ENCODE results near the gene AGAP1.

AGAP1 gene

GRCh38 chr2:236105955-236106607 is 612.2 kb downstream of the AGAP1 start:
- Histone ChIP-seq H3K27ac (ENCODE audit: low read depth, low read length) (no peak overlapping the region), H4K20me1 (ENCODE audit: control insufficient read depth, insufficient read depth, low read depth, low read length) (no peaks in the 10 kb centered on the region), H3K4me2 (ENCODE audit: low read length) (no peak overlapping the region), H3K79me2 (ENCODE audit: control insufficient read depth, low read length) (no peaks in the 10 kb centered on the region), H3K9me3 (ENCODE audit: control insufficient read depth, insufficient read depth, low read length) (no peaks in the 10 kb centered on the region), H3K4me1 (ENCODE audit: control insufficient read depth, low read length) (no peaks in the 10 kb centered on the region), H3K9me2 (replicated peaks; ENCODE audit: control insufficient read depth, low read length) (no peaks in the 10 kb centered on the region), H3K36me3 (ENCODE audit: control insufficient read depth, low read length) (no peaks in the 10 kb centered on the region), H3K4me3 (ENCODE audit: low read length) (no peak overlapping the region), H3F3A (ENCODE audit: control insufficient read depth, insufficient read depth) (no peaks in the 10 kb centered on the region), H3K27me3 (ENCODE audit: control insufficient read depth, low read length) (no peaks in the 10 kb centered on the region)
- TF ChIP-seq EZH2phosphoT487 (IDR thresholded peaks at IDR 0.05; ENCODE audit: borderline replicate concordance, low read length) (no peak), CTCF (IDR thresholded peaks at IDR 0.05; ENCODE audit: low read depth, low read length, poor library complexity, severe bottlenecking) (no peak)

DNA sequence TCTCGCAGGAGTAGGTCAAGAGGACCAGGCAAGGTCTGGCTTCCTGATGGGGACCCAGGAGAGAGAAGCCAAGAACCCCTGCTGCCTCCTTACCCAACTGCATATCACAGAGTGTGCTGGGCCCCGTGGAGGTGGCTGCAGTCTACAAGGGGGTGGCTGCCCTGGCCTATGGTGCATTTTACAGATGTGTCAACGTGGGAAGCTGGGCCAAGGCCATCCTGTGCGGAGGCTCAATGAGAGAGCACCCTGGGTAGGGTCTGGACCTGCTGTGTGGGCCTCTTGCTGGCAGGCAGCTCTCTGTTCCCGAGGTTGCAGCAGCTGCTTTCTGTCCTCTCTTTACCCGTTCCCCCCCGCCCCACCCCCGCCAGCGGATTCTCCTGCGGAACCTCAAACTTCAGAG is 612.9 kb downstream of the AGAP1 start:
- TF ChIP-seq CTCF (IDR thresholded peaks at IDR 0.05; ENCODE audit: low read depth, low read length, poor library complexity, severe bottlenecking) (no peak), EZH2phosphoT487 (IDR thresholded peaks at IDR 0.05; ENCODE audit: borderline replicate concordance, low read length) (no peak)
- H4K20me1 ChIP-seq (ENCODE audit: control insufficient read depth, insufficient read depth, low read depth, low read length), result no peaks in the 10 kb centered on the region
- H3K27ac ChIP-seq (ENCODE audit: low read depth, low read length), result no peak overlapping the region
- H3F3A ChIP-seq (ENCODE audit: control insufficient read depth, insufficient read depth), result no peaks in the 10 kb centered on the region
- no peaks in the 10 kb centered on the region for H3K9me2 ChIP-seq (replicated peaks; ENCODE audit: control insufficient read depth, low read length)
- no peaks in the 10 kb centered on the region for H3K79me2 ChIP-seq (ENCODE audit: control insufficient read depth, low read length)
- no peaks in the 10 kb centered on the region for H3K4me1 ChIP-seq (ENCODE audit: control insufficient read depth, low read length)
- H3K4me2 ChIP-seq (ENCODE audit: low read length), result no peak overlapping the region
- no peak overlapping the region for H3K4me3 ChIP-seq (ENCODE audit: low read length)
- H3K36me3 ChIP-seq (ENCODE audit: control insufficient read depth, low read length), result no peaks in the 10 kb centered on the region
- no peaks in the 10 kb centered on the region for H3K27me3 ChIP-seq (ENCODE audit: control insufficient read depth, low read length)
- H3K9me3 ChIP-seq (ENCODE audit: control insufficient read depth, insufficient read depth, low read length), result no peaks in the 10 kb centered on the region

DNA sequence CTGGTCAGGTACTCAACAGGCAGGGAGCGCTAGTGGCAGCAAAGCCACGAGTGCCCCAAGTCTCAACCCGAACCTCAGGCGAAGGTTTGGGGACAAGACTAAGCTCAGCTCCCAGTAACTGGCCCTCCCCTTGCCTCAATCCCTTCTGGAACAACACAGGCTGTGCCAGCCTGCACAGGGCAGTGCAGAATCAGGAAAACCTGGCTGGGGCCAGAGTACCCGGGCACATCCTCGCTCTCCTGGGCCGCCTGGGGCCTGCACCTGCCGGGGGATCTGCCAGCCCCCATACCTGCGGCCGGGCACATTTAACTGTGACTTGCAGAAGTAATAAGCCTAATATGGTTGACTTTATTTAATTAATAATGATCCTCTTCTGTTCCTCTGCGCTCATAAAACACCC is 613.7 kb downstream of the AGAP1 start:
- TF ChIP-seq CTCF (IDR thresholded peaks at IDR 0.05; ENCODE audit: low read depth, low read length, poor library complexity, severe bottlenecking), result no peak
- no peak for TF ChIP-seq EZH2phosphoT487 (IDR thresholded peaks at IDR 0.05; ENCODE audit: borderline replicate concordance, low read length)
- Histone ChIP-seq H3K9me2 (replicated peaks; ENCODE audit: control insufficient read depth, low read length) (no peaks in the 10 kb centered on the region), H3K27ac (ENCODE audit: low read depth, low read length) (no peak overlapping the region), H3K4me1 (ENCODE audit: control insufficient read depth, low read length) (no peaks in the 10 kb centered on the region), H3K36me3 (ENCODE audit: control insufficient read depth, low read length) (no peaks in the 10 kb centered on the region), H3K9me3 (ENCODE audit: control insufficient read depth, insufficient read depth, low read length) (no peaks in the 10 kb centered on the region), H3K4me3 (ENCODE audit: low read length) (no peak overlapping the region), H3F3A (ENCODE audit: control insufficient read depth, insufficient read depth) (no peaks in the 10 kb centered on the region), H3K79me2 (ENCODE audit: control insufficient read depth, low read length) (no peaks in the 10 kb centered on the region), H3K27me3 (ENCODE audit: control insufficient read depth, low read length) (no peaks in the 10 kb centered on the region), H4K20me1 (ENCODE audit: control insufficient read depth, insufficient read depth, low read depth, low read length) (no peaks in the 10 kb centered on the region), H3K4me2 (ENCODE audit: low read length) (no peak overlapping the region)

Measured in DOHH2 (cell line).